ENCODE data around the gene JCAD.
A peak's percentile ranks its signal among the peaks of the same experiment; 100 is the strongest.

The JCAD gene
- total RNA-seq = 0 to 0.34 reads per million in 2 donors

GRCh38 chr10:30059209-30060107 lies at the start of gene JCAD:
Gene JCAD (minus strand): TSS chr10:30059586. CDS start chr10:30047812, 11,774 bp downstream.
- DNase-seq = peak in 4 of 5 experiments; percentile 16 to 56 (median 26)

- no peak for DNase-seq
Measured at GRCh38 chr10:30106987-30107386, 47.6 kb upstream of the JCAD start.

GRCh38 chr10:30103595-30104320 lies 44.4 kb upstream of the JCAD start:
- DNase-seq = no peak

GRCh38 chr10:30099706-30100105 lies 40.3 kb upstream of the JCAD start:
- peak in 1 of 5 experiments; percentile 32 for DNase-seq

- DNase-seq = no peak
Measured at GRCh38 chr10:30099101-30099500, 39.7 kb upstream of the JCAD start.

- no peak for DNase-seq
Measured at GRCh38 chr10:30098629-30099028, 39.2 kb upstream of the JCAD start.

GRCh38 chr10:30096564-30096963 lies 37.2 kb upstream of the JCAD start:
- DNase-seq = no peak

- DNase-seq = no peak
Measured at GRCh38 chr10:30095631-30096422, 36.4 kb upstream of the JCAD start.

GRCh38 chr10:30094601-30095000 lies 35.2 kb upstream of the JCAD start:
- DNase-seq = no peak

- no peak for DNase-seq
Measured at GRCh38 chr10:30093303-30093950, 34.0 kb upstream of the JCAD start.

GRCh38 chr10:30092151-30092790 lies 32.9 kb upstream of the JCAD start:
- no peak for DNase-seq

- DNase-seq = no peak
Measured at GRCh38 chr10:30091136-30091535, 31.8 kb upstream of the JCAD start.

GRCh38 chr10:30088178-30088577 lies 28.8 kb upstream of the JCAD start:
- no peak for DNase-seq

GRCh38 chr10:30083934-30084333 lies 24.5 kb upstream of the JCAD start:
- DNase-seq = no peak

- no peak for DNase-seq
Measured at GRCh38 chr10:30081182-30081581, 21.8 kb upstream of the JCAD start.

GRCh38 chr10:30080161-30080560 lies 20.8 kb upstream of the JCAD start:
- DNase-seq = no peak

GRCh38 chr10:30079408-30079807 lies 20.0 kb upstream of the JCAD start:
- no peak for DNase-seq

- no peak for DNase-seq
Measured at GRCh38 chr10:30075481-30075880, 16.1 kb upstream of the JCAD start.

- DNase-seq = no peak
Measured at GRCh38 chr10:30074933-30075332, 15.5 kb upstream of the JCAD start.

GRCh38 chr10:30074090-30074489 lies 14.7 kb upstream of the JCAD start:
- DNase-seq = no peak

- DNase-seq = no peak
Measured at GRCh38 chr10:30073767-30074060, 14.3 kb upstream of the JCAD start.

All from T-helper 2 cell (primary cell).